Measurements from ENCODE around the gene CLEC16A.
"Not testable (repeated sequence)": the region's sequence is repeated elsewhere in the genome, so short reads cannot be mapped to it uniquely, and the experiment has no call there.

The CLEC16A gene

DNA sequence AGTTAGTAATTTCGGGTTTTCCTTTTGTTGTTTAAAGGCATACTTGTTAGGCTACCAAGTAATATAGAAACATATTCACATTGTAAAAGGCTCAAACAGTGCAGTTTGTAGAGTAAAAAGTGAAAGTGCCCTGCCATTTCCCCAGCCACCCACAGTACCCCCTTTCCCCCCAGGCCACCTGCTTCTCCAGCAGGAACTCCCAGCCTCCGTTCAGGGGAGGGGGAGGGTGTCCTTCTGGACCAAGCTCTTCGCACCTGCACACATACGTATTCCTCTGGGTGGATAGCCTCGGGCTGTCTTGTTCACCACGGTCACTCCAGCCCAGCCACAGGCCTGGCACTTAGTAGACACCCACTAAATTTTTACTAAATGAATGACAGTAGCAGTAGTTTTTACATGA lies 144.5 kb downstream of the CLEC16A start:
- peak; percentile 42 to 84 for DNase-seq

DNA sequence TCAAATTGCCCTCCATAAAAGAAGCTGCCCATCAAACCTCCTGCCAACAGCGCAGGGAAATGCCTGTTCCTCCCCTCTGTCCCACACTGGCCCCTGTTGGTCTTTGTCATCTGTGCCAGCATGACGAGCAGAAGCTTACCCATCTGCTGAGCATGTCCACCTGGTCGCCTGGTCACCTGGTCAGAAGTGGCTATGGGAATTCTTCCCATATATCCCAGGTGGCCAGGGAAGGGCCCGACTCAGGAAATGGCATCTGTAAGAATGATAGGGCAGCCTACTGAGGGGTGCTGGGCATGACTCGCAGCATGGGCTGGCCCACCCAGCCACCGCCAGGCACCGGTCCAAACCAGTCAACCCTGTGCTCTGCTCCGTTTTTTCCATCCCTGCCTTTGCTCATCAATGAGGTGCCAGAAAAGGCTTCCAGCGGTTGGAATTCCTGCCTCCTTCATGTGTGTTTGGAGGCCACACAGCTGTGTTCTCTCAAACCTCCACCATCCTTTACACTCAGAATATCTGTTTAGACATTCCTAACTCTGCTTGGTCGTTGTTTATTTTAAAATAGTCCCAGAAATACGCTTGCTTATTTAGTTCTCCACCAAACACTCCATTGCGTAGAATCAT lies 145.2 kb downstream of the CLEC16A start:
- DNase-seq, result peak in 1 of 2 experiments; percentile 22

DNA sequence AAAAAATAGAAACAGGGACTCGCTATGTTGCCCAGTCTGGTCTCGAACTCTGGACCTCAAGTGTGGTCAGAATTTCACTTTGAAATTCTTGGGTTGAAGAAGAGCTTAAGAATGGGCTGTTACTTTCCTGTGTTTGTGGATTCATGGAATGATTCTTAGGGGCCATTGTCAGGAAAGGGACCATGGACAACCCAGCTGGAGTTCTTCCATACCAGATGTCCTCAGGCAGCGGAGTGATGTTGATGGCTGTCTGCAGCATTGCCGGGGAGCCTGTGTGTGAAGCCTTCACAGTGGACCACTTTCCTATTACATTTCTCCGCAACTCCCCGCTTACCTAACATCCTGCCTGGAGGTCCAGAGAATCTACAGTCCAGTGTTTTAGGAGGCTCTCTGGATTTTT lies 145.9 kb downstream of the CLEC16A start:
- DNase-seq, result no peak

DNA sequence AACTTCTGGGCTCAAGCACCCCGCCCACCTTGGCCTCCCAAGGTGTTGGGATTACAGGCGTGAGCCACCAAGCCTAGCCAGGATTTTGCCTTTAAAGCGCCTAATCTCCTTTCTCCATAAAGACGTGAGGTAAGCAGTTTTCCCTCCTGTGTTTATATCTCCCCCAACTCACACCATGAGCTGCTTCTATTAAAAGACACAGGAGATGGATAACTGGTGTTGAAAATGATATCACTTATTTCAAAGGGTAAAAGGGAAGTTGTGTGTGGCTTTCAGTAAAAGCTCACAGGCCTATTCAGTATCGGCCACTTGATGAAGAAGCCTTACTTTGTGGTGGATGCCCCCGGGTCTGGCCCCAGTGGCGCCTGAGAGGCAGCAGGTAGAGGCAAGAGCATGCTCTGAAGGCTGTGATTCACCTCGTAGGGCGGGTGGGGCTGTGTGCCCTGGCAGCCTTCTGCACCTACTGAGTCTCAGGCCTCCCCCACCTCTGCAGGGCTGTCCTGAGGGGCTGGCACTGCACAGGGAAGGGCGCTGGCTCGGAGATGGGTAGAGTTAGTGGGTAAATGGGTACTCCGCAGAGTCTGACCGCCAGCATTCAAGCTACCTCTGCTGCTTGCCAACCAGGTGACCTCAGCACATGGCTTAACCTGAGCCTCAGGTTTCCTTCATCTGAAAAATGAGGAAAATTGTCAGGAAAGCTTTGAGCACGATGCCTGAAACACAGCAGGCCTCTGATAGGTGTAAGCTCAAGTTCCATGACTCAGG lies 146.8 kb downstream of the CLEC16A start:
- DNase-seq, result no peak

DNA sequence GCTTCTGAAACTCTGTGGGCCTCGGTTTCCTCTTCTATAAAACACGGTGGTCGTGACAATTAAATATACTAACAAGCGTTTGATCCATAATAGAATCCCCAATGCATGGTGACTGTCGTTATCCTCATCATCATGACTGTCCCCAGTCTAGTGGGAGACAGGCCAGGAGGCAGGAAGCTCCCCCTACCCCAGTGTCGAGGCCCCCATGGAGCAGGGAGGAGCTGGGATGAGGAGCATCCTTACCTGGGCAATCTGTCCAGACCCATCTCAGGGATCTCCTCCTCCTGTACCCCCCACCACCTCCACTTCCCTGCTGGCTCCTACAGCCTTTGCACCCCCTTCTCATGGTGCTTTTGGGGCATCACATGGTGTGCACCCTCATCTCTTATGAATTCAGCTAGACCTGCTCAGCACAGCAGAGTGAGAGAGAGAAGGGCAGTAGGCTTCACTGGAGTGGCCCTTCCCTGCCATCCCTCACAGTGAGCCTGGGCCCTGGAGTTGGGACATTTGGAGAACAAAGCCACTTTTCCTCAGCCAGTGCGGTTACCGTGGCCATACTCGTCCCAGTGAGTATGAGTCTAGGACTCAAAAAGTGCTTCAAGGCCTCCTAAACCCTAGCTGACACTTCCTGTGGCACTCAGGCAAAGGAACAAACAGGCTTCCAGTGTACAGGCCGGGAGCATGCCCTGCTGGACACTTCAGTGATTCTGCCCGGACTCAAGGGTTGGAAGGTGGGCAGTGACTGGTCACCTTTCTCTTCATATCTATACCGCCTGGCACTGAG lies 148.6 kb downstream of the CLEC16A start:
- DNase-seq, result no peak

DNA sequence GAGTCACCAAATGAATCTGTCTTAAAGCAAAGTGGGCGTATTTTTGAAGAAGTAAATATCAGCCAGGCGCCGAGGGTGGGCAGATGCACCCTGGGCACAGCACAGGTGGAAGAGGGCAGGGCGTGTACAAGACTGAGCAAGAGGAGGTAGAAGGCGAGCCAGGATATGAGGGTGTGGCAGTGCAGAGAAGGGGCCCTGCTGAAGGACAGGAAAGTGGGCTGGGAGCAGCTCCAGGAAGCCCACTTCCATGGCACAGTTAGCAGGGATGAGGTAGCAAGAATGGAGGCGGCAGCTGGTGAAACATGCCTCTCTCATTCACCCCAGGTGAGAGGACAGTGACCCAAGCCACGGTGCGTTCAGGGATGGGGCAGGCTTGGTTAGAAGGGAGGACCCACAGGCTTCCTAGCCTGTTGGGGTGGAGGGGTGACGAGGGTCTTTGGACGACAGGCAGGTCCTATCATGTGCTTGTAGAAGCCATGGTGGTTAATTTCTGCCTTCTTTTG lies 149.3 kb downstream of the CLEC16A start:
- no peak for DNase-seq

DNA sequence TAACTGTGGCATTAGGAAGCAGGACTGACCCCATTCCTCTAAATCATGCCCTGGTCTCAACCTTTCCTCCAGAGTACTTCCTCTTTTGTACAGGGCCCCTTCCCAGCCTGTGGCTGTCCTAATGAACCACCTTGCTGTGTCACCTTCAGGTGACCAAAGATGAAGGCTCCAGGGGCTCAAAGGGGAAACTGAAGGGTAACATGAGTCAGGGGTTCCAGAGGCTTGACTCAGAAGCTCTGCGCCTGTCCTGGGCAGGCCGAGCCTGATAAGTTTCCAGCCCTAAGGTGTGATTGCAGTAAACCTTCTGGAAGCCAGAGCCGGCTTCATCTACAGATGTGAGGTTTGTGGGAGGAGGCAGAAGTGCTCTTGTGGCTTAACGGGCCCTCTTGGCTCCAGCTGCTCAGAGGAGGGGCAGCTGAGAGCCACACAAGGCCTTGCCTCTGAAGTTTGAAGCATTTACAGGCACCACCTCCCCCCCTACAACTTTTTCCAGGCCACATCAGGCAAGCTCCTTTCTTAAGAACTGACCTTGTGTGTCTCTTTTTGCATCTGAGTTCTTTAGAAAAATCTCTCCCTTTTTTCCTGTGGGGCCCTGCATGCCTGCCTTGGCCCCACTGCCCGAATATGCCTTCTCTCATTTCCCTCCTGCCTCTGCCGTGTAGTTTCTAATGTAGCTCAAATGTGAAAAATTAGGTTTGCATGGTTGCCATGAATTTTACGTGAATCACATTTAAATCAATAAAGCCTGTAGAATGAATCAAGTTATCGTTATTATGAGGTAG lies 149.9 kb downstream of the CLEC16A start:
- DNase-seq, result peak; percentile 34 to 84

DNA sequence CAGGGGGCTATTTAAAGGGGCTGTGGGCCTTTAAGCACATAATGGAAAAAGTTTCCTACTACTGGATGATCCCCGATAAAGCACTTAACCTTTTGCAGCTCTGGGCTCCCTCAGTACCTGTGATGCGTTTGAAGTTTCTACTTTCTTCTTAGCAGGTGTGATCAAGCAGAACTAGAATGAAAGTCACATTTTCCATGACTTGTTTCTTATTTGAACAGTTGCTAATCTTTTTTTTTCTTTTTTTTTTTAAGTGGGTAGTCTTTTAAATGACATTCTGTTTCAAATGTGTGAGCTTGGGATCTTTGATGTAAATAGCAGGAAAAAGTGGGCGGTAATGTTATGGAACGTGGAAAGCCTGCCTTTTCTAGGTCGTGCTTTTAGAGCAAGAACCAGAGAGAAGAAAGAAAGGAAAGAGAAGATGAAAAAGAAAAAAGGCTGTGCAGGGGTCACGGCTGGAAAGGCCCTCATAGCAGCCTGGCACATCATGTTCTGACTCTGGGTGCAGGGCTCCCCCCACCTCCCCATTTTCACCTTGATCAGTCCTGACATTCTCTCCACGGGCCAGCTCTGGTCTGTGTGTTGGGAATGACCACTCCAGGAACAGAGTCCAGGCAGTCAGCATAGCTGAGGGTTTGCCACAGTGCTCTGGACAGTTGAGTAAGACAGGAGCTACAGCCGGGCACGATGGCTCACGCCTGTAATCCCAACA lies 150.6 kb downstream of the CLEC16A start:
- no peak for DNase-seq

DNA sequence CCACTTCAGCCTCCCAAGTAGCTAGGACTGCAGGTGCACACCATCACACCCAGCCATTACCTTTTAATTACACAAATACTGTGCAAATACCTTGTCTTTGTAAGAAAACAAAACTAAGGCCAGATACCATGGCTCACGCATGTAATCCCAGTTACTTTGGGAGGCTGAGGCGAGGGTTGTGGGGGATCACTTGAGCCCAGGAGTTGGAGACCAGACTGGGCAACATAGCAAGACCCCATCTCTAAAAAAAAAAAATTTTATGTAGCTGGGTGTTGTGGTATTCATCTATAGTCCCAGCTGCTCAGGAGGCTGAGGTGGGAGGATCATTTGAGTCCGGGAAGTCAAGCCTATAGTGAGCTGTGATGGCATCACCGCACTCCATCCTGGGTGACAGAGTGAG lies 151.6 kb downstream of the CLEC16A start:
- no peak for DNase-seq

DNA sequence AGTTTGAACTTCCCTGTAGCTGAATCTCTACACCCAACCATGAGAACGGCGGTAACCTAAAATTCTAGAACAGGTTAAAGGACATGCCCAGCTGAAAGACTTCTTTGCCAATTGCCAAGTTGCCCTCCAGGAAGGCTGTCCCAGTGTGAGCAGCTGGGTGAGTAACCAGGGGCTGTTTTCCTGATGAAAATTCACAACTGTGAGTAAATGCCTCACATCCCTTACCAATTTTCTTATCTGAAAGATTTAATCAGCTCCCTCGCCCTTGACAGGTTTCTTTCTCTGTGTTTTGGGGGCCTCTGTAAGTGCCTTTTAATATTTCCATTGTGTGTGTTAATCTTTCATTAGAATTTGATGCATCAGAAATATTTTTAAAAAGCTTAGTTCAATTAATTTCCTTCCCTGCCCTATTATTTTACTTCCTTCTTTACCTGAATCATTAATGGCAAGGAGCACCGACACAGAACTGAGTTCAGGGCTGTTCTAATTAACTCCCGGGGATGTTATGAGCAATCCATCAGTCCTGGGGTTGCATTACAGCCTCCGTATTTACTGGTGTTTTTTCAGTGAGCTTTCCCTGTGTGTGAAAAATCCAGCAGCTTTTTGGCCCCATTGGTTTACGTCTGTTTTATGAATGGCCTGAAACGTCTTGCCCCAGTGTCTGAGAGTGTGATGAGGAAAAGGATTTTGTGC lies 152.9 kb downstream of the CLEC16A start:
- no peak for DNase-seq

DNA sequence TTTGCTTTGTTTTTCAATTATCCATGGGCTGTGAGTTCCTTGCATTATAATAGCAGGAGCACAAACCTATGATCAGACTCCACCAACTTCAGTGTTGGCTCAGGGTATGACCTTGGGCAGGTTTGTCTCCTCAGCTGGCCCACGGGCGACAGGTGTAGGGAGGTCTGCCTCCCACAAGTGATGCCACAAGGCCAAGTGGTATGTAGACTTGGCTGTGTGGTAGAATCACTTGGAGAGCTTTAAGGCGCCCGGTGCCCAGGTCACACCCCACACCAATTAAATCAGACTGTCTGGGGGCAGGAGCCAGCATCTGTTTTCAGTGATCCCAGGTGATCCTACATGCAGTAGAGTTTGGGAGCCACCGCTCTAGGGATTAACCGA lies 153.4 kb downstream of the CLEC16A start:
- DNase-seq, result no peak

DNA sequence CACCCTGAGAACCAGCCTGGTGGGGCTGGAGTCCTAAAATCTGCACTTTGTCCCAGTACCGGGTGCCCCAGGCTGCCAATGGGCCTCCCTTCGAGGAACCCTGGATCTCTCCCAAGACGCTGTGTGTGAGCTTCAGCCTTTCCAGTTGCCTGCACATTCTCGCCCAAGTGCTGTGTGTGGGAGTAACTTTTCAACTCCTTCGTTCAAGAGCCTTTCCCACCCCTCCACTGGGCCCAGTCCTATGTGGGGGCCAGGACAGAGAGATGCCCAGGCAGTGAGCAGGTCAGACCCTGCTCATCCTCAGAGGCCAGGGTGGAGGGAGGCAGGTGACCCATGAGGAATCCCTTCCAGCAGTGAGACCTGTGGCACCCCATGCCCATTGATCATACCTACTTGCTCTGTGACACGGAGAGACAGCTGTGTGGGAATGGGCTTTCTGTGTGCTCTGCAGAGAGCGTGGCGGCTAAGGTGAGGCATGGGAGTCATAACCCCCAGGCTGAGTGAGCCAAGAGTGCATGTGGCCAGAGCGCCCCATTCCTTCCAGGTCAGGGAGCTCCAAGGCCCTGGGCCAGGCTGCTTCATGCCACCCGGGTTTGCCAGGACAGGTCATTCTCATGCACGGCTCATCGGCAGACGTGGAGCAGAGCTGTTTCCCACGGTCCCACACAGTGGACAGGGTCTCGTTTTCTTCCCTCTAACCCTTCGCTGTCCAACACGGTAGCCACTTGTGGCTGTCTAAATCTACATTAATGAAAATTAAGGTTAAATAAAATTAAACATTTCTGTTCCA lies 154.4 kb downstream of the CLEC16A start:
- no peak for DNase-seq

DNA sequence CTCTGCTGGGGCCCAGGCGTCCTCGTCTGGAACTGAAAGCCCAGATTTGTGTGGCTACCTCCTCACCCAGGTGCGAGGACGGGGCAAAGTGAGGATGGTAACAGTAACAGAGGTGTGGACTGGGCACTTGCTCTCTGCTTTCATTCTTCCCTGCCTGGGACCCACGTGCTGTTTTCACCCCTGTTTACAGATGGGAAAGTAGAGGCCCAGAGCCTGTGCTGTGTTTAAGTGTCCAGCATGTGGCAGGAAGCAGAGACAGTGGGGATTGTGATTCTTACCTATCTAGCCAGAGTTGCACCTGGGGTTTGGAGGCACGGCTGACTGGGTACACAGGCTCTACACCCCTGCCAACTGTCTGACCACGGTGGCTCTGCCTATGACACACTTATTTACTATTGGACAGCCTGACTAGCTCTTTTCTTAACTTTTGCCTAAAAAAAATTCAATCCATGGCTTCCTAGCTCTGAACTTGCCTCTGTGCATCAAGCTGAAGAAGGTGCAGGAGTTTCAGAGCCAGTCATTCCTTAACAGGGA lies 155.4 kb downstream of the CLEC16A start:
- DNase-seq, result no peak

DNA sequence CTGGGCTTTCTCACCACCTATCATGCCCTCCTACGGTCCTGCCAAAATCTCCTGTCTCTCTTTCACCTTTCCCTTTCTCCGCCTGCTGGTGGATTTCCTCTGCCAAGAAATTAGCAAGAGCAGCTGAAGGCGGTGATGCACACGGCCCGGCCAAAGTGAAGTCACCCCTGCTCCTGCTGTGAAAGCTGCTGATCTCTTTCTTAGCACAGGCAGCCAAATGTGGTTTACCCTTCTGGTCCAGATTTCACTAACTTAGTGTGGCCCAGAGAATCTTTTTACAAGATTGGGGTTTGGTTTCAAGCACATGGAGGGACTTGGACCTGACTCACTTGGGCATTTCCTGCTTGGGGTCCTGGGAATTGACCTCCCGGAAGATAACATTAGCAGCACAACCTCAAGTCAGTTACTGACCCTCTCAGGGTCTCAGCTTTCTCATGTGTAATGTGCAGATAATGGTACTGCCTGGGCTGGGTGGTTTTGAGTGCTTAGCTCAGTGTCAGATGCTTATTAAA lies 155.9 kb downstream of the CLEC16A start:
- DNase-seq, result peak; percentile 23 to 76

DNA sequence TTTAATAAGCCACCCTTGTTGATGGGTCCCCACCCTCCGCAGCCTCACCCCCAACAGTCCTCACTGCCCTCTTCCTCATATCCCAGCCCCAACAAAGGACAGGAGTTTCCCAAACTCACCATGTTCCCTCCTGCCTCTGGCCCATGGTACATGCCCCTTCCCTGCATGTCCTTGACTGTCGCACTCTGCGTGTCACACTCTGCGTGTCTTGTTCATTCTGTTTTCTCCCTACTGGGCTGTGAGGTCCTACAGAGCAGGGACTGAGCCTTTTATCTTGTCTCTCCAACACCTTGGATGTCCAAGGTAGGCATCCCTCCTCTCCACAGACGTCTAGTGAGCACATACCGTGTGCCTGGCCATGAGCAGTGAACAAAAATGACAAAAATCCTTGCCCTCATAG lies 156.9 kb downstream of the CLEC16A start:
- no peak for DNase-seq

DNA sequence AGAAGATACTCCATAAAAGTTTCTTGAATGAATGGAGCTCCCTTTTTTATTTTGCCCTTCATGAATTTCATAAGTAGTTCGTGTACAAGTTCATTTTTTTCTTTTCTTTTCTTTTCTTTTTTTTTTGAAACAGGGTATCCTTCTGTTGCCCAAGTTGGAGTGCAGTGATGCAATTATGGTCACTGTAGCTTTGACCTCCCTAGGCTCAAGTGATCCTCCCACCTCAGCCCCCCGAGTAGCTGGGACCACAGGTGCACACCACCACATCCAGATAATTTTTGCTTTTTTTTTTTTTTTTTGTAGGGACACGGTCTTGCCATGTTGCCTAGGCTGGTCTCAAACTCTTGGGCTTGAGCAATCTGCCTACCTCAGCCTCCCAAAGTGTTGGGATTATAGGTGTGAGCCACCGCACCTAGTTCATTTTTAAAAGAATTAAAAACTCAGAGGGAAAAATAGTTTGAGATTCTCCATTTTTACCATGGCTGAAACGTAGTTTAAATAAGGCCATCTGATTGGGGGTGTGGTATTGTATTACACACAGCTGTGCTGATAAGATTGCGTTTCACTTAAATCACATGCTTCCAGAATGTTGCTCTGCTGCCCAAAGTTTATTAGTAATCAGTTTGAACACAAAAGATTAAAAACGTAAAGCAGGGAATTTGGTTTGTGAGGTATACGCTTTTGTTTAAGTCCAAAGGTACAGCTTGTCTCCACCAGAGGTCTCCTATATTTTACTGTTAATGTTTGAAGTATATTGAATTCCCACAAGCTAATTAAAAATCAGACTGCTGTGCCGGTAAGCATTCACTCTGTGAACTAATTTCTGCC lies 157.5 kb downstream of the CLEC16A start:
- peak in 1 of 2 experiments; percentile 46 for DNase-seq

DNA sequence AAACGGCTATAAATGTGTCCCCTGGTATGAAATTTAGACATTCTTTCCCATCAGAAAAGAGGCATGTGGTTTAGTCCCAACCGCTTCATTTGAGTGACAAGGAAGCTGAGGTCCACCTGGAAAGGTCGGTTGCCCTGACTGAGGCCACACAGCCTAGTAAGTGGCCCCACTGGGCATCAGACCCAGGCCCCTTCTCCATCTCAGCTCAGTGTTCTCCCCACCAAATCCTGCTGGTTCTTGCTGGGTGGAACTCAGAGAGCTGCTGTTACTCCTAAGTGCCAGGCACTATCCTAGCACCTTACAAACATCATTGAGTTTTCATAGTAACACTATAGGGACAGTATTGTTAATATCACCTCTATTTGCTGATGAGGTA lies 158.1 kb downstream of the CLEC16A start:
- no peak for DNase-seq

DNA sequence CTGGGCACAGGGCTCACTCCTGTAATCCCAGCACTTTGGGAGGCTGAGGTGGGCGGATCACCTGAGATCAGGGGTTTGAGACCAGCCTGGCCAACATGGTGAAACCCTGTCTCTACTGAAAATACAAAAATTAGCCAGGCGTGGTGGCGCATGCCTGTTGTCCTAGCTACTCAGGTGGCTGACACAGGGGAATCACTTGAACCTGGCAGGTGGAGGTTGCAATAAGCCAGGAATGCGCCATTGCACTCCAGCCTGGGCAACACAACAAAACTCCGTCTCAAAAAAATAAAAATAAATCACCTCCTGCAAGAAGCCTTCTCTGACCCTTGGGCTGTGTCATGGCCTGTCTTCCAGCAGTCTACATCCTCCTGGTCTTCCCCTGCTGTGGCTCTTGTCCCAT lies 158.9 kb downstream of the CLEC16A start:
- not testable (repeated sequence) for DNase-seq
